Body of pancreas (tissue), 4 donors: Measurements from ENCODE around the gene ANKRD39.

ENCODE experiments used
- CTCF ChIP-seq, 7 experiments: fragments of 450-650 bp in 4 of 7; fragments of 200-600 bp in 3 of 7; sonication (generic) in 3 of 7; IDR thresholded peaks; one replicate each; pipeline ENCODE4 v1.5.1; 2016 to 2019; ENCODE audit warnings: antibody characterized with exemption in 7 of 7
- POLR2A ChIP-seq, 3 donors: fragments of 450-650 bp; IDR thresholded peaks; one replicate each; pipeline ENCODE4 v1.6.1; 2016; ENCODE audit warnings: antibody characterized with exemption in 3 of 3, mild to moderate bottlenecking in 2 of 3

- no peak for TF ChIP-seq CTCF (IDR thresholded peaks at IDR 0.05)
- no peak for TF ChIP-seq POLR2A (IDR thresholded peaks at IDR 0.05)
Measured at GRCh38 chr2:96825057-96825456, 32.8 kb downstream of the ANKRD39 start.
